Breast epithelium (tissue), 3 donors: Measurements from ENCODE around the gene CDH6.

Experiments
- CTCF ChIP-seq, 3 donors: fragments of 450-650 bp; IDR thresholded peaks; one replicate each; pipeline ENCODE4 v1.5.1; 2016 to 2017; ENCODE audit warnings: antibody characterized with exemption in 3 of 3, mild to moderate bottlenecking in 3 of 3, moderate library complexity in 3 of 3
- POLR2A ChIP-seq: fragments of 450-650 bp; IDR thresholded peaks from one replicate; pipeline ENCODE4 v1.6.1; 2016; ENCODE audit warnings: antibody characterized with exemption, mild to moderate bottlenecking, moderate library complexity

GRCh38 chr5:31204958-31205357, 11.5 kb downstream of the CDH6 start:
- TF ChIP-seq CTCF (IDR thresholded peaks at IDR 0.05) (no peak), POLR2A (no peak)
